Measurements from ENCODE around the gene UBQLNL.

The UBQLNL gene

DNA sequence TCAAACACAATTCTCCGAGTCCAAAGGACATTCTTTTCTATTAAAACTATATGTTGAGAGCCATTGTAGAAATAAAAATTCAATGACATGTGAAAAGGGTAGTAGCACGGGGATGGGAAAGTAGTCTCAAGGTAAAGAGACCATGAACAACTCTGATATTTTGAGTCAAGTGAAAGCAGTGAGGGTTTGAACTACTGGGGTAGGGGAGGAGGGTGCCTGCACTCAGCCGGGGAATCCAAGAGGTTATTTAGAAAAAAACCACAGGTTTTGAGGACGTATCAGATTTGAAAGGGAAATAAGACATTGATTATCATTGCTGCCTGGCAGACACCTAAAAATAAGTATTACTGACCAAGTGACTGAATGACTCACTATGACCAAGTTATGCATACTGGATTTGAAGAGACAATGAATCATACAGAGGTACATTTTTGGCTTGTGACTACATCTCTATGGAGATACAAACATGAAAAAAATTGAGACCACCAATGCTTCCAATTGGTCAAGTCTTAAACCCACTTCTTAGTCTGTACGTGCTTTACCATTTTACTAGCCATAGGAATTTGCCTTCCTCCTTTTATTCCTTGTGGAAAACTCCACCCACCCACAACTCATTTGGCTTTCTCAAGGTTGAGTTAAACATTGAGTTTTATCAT lies 34.1 kb upstream of the UBQLNL start:
- Histone ChIP-seq H3K4me1 (ENCODE audit: control insufficient read depth, low read depth, low read length) (no peaks in the 10 kb centered on the region), H3K36me3 (ENCODE audit: control insufficient read depth, insufficient read depth, low read length) (no peaks in the 10 kb centered on the region), H3K56ac (ENCODE audit: low read length) (no peak overlapping the region), H3K18ac (ENCODE audit: low read length) (no peak overlapping the region), H4K8ac (ENCODE audit: low read depth, low read length) (no peak overlapping the region), H3K79me2 (ENCODE audit: control insufficient read depth, insufficient read depth, low read length) (no peaks in the 10 kb centered on the region), H2BK5ac (ENCODE audit: low read length) (no peak overlapping the region), H3K4ac (ENCODE audit: low read depth, low read length) (no peak overlapping the region), H2BK120ac (ENCODE audit: low read depth, low read length) (no peak overlapping the region), H3K27ac (ENCODE audit: low read depth, low read length) (no peak overlapping the region), H2BK15ac (replicated peaks; ENCODE audit: low read depth) (no peak overlapping the region), H3K27me3 (ENCODE audit: insufficient read depth, low read length, poor library complexity) (no peaks in the 10 kb centered on the region), H3K4me3 (ENCODE audit: low read length) (no peak overlapping the region), H3K79me1 (ENCODE audit: low read length) (no peaks in the 10 kb centered on the region), H3K23ac (ENCODE audit: low read length) (no peak overlapping the region), H4K5ac (ENCODE audit: low read length) (no peak overlapping the region), H3K9ac (ENCODE audit: low read length) (no peak overlapping the region), H2AK5ac (ENCODE audit: low read length) (no peak overlapping the region), H3K4me2 (ENCODE audit: low read length) (no peak overlapping the region)
- DNase-seq = no peak
- WGBS (ENCODE audit: extremely low coverage, insufficient coverage, low lambda C conversion rate) = no CpG with 5 or more reads among the region's 5 CpGs

- no peaks in the 10 kb centered on the region for H3K27me3 ChIP-seq (ENCODE audit: insufficient read depth, low read length, poor library complexity)
- no peak within 1 kb of the TSS for H2BK15ac ChIP-seq (replicated peaks; ENCODE audit: low read depth)
- H3K4me1 ChIP-seq (ENCODE audit: control insufficient read depth, low read depth, low read length) = no peaks in the 10 kb centered on the region
- H3K36me3 ChIP-seq (ENCODE audit: control insufficient read depth, insufficient read depth, low read length) = no peaks in the 10 kb centered on the region
- H3K9ac ChIP-seq (ENCODE audit: low read length) = no peak within 1 kb of the TSS
- H3K56ac ChIP-seq (ENCODE audit: low read length) = no peak within 1 kb of the TSS
- H3K4me3 ChIP-seq (ENCODE audit: low read length) = no peak within 1 kb of the TSS
- no peak within 1 kb of the TSS for H4K5ac ChIP-seq (ENCODE audit: low read length)
- H3K18ac ChIP-seq (ENCODE audit: low read length) = no peak within 1 kb of the TSS
- no peak within 1 kb of the TSS for H3K4ac ChIP-seq (ENCODE audit: low read depth, low read length)
- no peak for DNase-seq
- no peaks in the 10 kb centered on the region for H3K79me1 ChIP-seq (ENCODE audit: low read length)
- no peak within 1 kb of the TSS for H2BK5ac ChIP-seq (ENCODE audit: low read length)
- H4K8ac ChIP-seq (ENCODE audit: low read depth, low read length) = no peak within 1 kb of the TSS
- H2BK120ac ChIP-seq (ENCODE audit: low read depth, low read length) = no peak within 1 kb of the TSS
- no CpG with 5 or more reads among the region's 1 CpG for WGBS (ENCODE audit: extremely low coverage, insufficient coverage, low lambda C conversion rate)
- H3K27ac ChIP-seq (ENCODE audit: low read depth, low read length) = no peak within 1 kb of the TSS
- H3K23ac ChIP-seq (ENCODE audit: low read length) = no peak within 1 kb of the TSS
- no peak within 1 kb of the TSS for H2AK5ac ChIP-seq (ENCODE audit: low read length)
- H3K79me2 ChIP-seq (ENCODE audit: control insufficient read depth, insufficient read depth, low read length) = no peaks in the 10 kb centered on the region
- no peak within 1 kb of the TSS for H3K4me2 ChIP-seq (ENCODE audit: low read length)
Measured at GRCh38 chr11:5548440-5548839, 31.9 kb upstream of the UBQLNL start, which contains the start of gene OR52H1. Gene OR52H1, minus strand, starts transcription at chr11:5548540. Its CDS starts 3,035 bp downstream, at chr11:5545505.

GRCh38 chr11:5547982-5548381 lies 31.5 kb upstream of the UBQLNL start:
- Histone ChIP-seq H2BK5ac (ENCODE audit: low read length) (no peak overlapping the region), H4K8ac (ENCODE audit: low read depth, low read length) (no peak overlapping the region), H3K27ac (ENCODE audit: low read depth, low read length) (no peak overlapping the region), H3K23ac (ENCODE audit: low read length) (no peak overlapping the region), H3K4me1 (ENCODE audit: control insufficient read depth, low read depth, low read length) (no peaks in the 10 kb centered on the region), H3K4me2 (ENCODE audit: low read length) (no peak overlapping the region), H2AK5ac (ENCODE audit: low read length) (no peak overlapping the region), H2BK15ac (replicated peaks; ENCODE audit: low read depth) (no peak overlapping the region), H3K79me2 (ENCODE audit: control insufficient read depth, insufficient read depth, low read length) (no peaks in the 10 kb centered on the region), H4K5ac (ENCODE audit: low read length) (no peak overlapping the region), H3K56ac (ENCODE audit: low read length) (no peak overlapping the region), H3K18ac (ENCODE audit: low read length) (no peak overlapping the region), H3K4ac (ENCODE audit: low read depth, low read length) (no peak overlapping the region), H2BK120ac (ENCODE audit: low read depth, low read length) (no peak overlapping the region), H3K36me3 (ENCODE audit: control insufficient read depth, insufficient read depth, low read length) (no peaks in the 10 kb centered on the region), H3K27me3 (ENCODE audit: insufficient read depth, low read length, poor library complexity) (no peaks in the 10 kb centered on the region), H3K4me3 (ENCODE audit: low read length) (no peak overlapping the region), H3K9ac (ENCODE audit: low read length) (no peak overlapping the region), H3K79me1 (ENCODE audit: low read length) (no peaks in the 10 kb centered on the region)
- no CpG with 5 or more reads among the region's 1 CpG for WGBS (ENCODE audit: extremely low coverage, insufficient coverage, low lambda C conversion rate)
- no peak for DNase-seq

DNA sequence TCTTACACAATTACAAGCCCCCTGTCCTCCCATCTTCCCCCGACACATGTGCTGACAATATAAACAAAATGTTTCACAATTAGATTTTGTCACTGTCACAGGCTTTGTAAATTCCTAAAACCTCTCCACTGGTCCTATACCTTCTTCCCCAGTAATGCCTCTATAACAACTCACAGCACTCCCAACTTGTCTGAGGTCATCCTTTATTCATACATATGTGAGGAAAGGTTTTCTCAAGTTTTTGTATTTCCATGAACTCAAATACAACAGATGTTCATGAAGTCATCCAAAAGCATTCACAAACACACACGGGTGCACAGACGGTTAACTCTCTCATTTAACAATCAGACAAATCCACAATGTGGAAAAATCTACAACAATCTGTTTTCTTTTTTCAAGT lies 30.0 kb upstream of the UBQLNL start:
- no peak overlapping the region for H3K18ac ChIP-seq (ENCODE audit: low read length)
- H3K36me3 ChIP-seq (ENCODE audit: control insufficient read depth, insufficient read depth, low read length) = no peaks in the 10 kb centered on the region
- H3K4me3 ChIP-seq (ENCODE audit: low read length) = no peak overlapping the region
- no peak overlapping the region for H4K8ac ChIP-seq (ENCODE audit: low read depth, low read length)
- WGBS (ENCODE audit: extremely low coverage, insufficient coverage, low lambda C conversion rate) = 100% methylated on average over 1 of the region's 3 CpGs
- H2BK120ac ChIP-seq (ENCODE audit: low read depth, low read length) = no peak overlapping the region
- DNase-seq = peak; percentile 19
- H3K79me1 ChIP-seq (ENCODE audit: low read length) = no peaks in the 10 kb centered on the region
- H2BK15ac ChIP-seq (replicated peaks; ENCODE audit: low read depth) = no peak overlapping the region
- H3K27me3 ChIP-seq (ENCODE audit: insufficient read depth, low read length, poor library complexity) = no peaks in the 10 kb centered on the region
- H3K4ac ChIP-seq (ENCODE audit: low read depth, low read length) = no peak overlapping the region
- H2BK5ac ChIP-seq (ENCODE audit: low read length) = no peak overlapping the region
- H3K4me1 ChIP-seq (ENCODE audit: control insufficient read depth, low read depth, low read length) = no peaks in the 10 kb centered on the region
- no peak overlapping the region for H3K27ac ChIP-seq (ENCODE audit: low read depth, low read length)
- no peaks in the 10 kb centered on the region for H3K79me2 ChIP-seq (ENCODE audit: control insufficient read depth, insufficient read depth, low read length)
- no peak overlapping the region for H2AK5ac ChIP-seq (ENCODE audit: low read length)
- H3K9ac ChIP-seq (ENCODE audit: low read length) = no peak overlapping the region
- H4K5ac ChIP-seq (ENCODE audit: low read length) = no peak overlapping the region
- H3K4me2 ChIP-seq (ENCODE audit: low read length) = no peak overlapping the region
- H3K56ac ChIP-seq (ENCODE audit: low read length) = no peak overlapping the region
- no peak overlapping the region for H3K23ac ChIP-seq (ENCODE audit: low read length)

- no peak overlapping the region for H3K56ac ChIP-seq (ENCODE audit: low read length)
- H3K4me2 ChIP-seq (ENCODE audit: low read length) = no peak overlapping the region
- no CpG with 5 or more reads among the region's 1 CpG for WGBS (ENCODE audit: extremely low coverage, insufficient coverage, low lambda C conversion rate)
- no peak overlapping the region for H2BK15ac ChIP-seq (replicated peaks; ENCODE audit: low read depth)
- H2AK5ac ChIP-seq (ENCODE audit: low read length) = no peak overlapping the region
- no peak overlapping the region for H3K23ac ChIP-seq (ENCODE audit: low read length)
- H2BK120ac ChIP-seq (ENCODE audit: low read depth, low read length) = no peak overlapping the region
- no peak for DNase-seq
- H3K79me2 ChIP-seq (ENCODE audit: control insufficient read depth, insufficient read depth, low read length) = no peaks in the 10 kb centered on the region
- no peak overlapping the region for H2BK5ac ChIP-seq (ENCODE audit: low read length)
- H3K4ac ChIP-seq (ENCODE audit: low read depth, low read length) = no peak overlapping the region
- no peaks in the 10 kb centered on the region for H3K79me1 ChIP-seq (ENCODE audit: low read length)
- H3K4me1 ChIP-seq (ENCODE audit: control insufficient read depth, low read depth, low read length) = no peaks in the 10 kb centered on the region
- H3K18ac ChIP-seq (ENCODE audit: low read length) = no peak overlapping the region
- H3K27me3 ChIP-seq (ENCODE audit: insufficient read depth, low read length, poor library complexity) = no peaks in the 10 kb centered on the region
- H3K4me3 ChIP-seq (ENCODE audit: low read length) = no peak overlapping the region
- H4K5ac ChIP-seq (ENCODE audit: low read length) = no peak overlapping the region
- H4K8ac ChIP-seq (ENCODE audit: low read depth, low read length) = no peak overlapping the region
- no peaks in the 10 kb centered on the region for H3K36me3 ChIP-seq (ENCODE audit: control insufficient read depth, insufficient read depth, low read length)
- H3K9ac ChIP-seq (ENCODE audit: low read length) = no peak overlapping the region
- H3K27ac ChIP-seq (ENCODE audit: low read depth, low read length) = no peak overlapping the region
Measured at GRCh38 chr11:5541427-5541826, 24.9 kb upstream of the UBQLNL start.

GRCh38 chr11:5536482-5536881 lies 20.0 kb upstream of the UBQLNL start:
- Histone ChIP-seq H3K36me3 (ENCODE audit: control insufficient read depth, insufficient read depth, low read length) (no peaks in the 10 kb centered on the region), H3K4me3 (ENCODE audit: low read length) (no peak overlapping the region), H3K56ac (ENCODE audit: low read length) (no peak overlapping the region), H3K9ac (ENCODE audit: low read length) (no peak overlapping the region), H3K79me1 (ENCODE audit: low read length) (no peaks in the 10 kb centered on the region), H3K18ac (ENCODE audit: low read length) (no peak overlapping the region), H3K4me1 (ENCODE audit: control insufficient read depth, low read depth, low read length) (no peaks in the 10 kb centered on the region), H3K79me2 (ENCODE audit: control insufficient read depth, insufficient read depth, low read length) (no peaks in the 10 kb centered on the region), H2AK5ac (ENCODE audit: low read length) (no peak overlapping the region), H2BK5ac (ENCODE audit: low read length) (no peak overlapping the region), H4K8ac (ENCODE audit: low read depth, low read length) (no peak overlapping the region), H4K5ac (ENCODE audit: low read length) (no peak overlapping the region), H3K4me2 (ENCODE audit: low read length) (no peak overlapping the region), H3K27ac (ENCODE audit: low read depth, low read length) (no peak overlapping the region), H2BK120ac (ENCODE audit: low read depth, low read length) (no peak overlapping the region), H2BK15ac (replicated peaks; ENCODE audit: low read depth) (no peak overlapping the region), H3K23ac (ENCODE audit: low read length) (no peak overlapping the region), H3K4ac (ENCODE audit: low read depth, low read length) (no peak overlapping the region), H3K27me3 (ENCODE audit: insufficient read depth, low read length, poor library complexity) (no peaks in the 10 kb centered on the region)
- no peak for DNase-seq
